ENCODE measurements around the gene HSD3B7.

DNA sequence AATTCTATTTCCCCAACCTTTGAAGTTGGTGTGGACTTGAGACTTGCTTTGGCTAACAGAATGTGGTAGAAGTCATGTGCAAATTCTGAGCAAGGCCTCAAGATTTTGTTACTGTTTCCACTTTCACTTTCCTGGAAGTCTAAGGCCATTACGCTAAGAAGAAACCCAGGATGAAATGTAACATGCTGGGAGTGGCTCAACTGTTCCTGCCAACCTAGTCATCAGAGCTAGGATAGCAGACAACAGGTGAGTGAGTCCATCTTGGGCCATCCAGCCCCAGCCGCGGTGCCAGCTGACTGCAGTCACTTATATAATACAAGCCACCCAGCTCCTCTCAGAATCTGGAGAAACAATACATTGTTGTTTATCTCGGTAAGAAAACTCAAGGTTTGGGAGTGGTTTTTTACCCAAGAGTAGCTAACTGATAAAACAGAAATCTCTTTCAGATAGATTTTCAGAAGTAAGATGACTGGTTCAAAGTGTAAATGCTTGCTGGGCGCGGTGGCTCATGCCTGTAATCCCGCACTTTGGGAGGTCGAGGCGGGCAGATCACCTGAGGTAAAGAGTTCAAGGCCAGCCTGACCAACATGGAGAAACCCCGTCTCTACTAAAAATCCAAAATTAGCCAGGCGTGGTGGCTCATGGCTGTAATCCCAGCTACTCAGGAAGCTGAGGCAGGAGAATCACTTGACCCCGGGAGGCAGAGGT, 37.7 kb downstream of the HSD3B7 start:
- TF ChIP-seq CTCF (IDR thresholded peaks at IDR 0.05) (no peak), EZH2 (IDR thresholded peaks at IDR 0.05; ENCODE audit: borderline replicate concordance, insufficient read depth, low read depth, low read length, poor library complexity, severe bottlenecking) (no peak)
